ENCODE results near the gene ARFGAP2. TPM values are rescaled to one million over a fixed set of nuclear protein-coding genes. Genes with fewer than 3 reads are reported as not detected.

ARFGAP2 gene
- total and polyA plus RNA-seq, 2 of the 8 experiments (the other 6 are each of a cell fraction or from before 2014, with no cell fraction given): 50.2 to 64.0 TPM

DNA sequence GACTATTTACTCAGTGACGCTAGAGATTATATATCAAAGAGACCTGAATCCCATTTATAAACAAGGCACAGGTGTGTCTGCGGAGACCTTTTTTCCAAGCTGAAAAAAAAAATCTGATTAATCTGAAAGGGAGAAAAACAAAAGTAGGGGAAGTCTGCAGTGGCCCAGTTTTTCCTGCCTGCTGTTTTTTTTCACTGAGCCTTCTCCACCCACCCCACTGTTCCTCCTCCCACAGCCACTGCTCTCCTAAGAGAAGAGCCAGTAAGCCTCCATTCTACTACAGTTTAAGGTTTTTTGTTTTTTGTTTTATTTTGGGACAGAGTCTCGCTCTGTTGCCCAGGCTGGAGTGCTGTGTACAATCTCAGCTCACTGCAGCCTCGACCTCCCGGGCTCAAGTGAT lies 18.4 kb downstream of the ARFGAP2 start (continued):
- TF ChIP-seq, protein P1, sequence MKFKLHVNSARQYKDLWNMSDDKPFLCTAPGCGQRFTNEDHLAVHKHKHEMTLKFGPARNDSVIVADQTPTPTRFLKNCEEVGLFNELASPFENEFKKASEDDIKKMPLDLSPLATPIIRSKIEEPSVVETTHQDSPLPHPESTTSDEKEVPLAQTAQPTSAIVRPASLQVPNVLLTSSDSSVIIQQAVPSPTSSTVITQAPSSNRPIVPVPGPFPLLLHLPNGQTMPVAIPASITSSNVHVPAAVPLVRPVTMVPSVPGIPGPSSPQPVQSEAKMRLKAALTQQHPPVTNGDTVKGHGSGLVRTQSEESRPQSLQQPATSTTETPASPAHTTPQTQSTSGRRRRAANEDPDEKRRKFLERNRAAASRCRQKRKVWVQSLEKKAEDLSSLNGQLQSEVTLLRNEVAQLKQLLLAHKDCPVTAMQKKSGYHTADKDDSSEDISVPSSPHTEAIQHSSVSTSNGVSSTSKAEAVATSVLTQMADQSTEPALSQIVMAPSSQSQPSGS (IDR thresholded peaks at IDR 0.05; ENCODE audit: low read length): no peak
